ENCODE results near the gene BRWD1. TPM values are rescaled to one million over a fixed set of nuclear protein-coding genes. Genes with fewer than 3 reads are reported as not detected.
A peak's percentile ranks its signal among the peaks of the same experiment; 100 is the strongest.

BRWD1 gene
- total RNA-seq, 2 donors from 2014 or later, result 43.2 to 83.8 TPM

DNA sequence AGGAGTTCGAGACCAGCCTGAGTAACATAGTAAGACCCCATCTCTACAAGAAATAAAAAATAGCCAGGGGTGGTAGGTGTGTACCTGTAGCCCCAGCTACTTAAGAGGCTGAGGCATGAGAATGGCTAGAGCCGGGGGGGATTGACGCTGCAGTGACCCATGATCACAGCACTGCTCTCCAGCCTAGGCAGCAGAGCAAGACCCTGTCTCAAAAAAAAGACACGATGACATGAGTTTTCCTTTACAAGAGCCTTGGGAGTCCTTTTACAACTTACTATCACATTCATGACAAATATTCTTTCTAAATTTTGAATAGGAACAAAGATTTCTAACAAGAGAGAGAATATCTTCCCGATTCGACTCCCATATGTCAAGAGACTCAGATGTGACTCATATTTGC, 3.3 kb upstream of the BRWD1 start:
- TF ChIP-seq POLR2AphosphoS5 (IDR thresholded peaks at IDR 0.05) (no peak), POLR2A (IDR thresholded peaks at IDR 0.05) (no peak)
- TF ChIP-seq, protein P1, sequence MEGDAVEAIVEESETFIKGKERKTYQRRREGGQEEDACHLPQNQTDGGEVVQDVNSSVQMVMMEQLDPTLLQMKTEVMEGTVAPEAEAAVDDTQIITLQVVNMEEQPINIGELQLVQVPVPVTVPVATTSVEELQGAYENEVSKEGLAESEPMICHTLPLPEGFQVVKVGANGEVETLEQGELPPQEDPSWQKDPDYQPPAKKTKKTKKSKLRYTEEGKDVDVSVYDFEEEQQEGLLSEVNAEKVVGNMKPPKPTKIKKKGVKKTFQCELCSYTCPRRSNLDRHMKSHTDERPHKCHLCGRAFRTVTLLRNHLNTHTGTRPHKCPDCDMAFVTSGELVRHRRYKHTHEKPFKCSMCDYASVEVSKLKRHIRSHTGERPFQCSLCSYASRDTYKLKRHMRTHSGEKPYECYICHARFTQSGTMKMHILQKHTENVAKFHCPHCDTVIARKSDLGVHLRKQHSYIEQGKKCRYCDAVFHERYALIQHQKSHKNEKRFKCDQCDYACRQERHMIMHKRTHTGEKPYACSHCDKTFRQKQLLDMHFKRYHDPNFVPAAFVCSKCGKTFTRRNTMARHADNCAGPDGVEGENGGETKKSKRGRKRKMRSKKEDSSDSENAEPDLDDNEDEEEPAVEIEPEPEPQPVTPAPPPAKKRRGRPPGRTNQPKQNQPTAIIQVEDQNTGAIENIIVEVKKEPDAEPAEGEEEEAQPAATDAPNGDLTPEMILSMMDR (IDR thresholded peaks at IDR 0.05), result no peak
- Histone ChIP-seq H3K27ac (no peak overlapping the region), H3K9me3 (no peaks in the 10 kb centered on the region), H3K4me1 (replicated peaks) (peaks cover under 1% of the 10 kb centered on the region), H3K36me3 (no peaks in the 10 kb centered on the region), H3K4me3 (no peak overlapping the region), H3K27me3 (replicated peaks; ENCODE audit: insufficient read depth) (no peaks in the 10 kb centered on the region)
- no peak for DNase-seq (ENCODE audit: low spot score)
- intact Hi-C loops (cut with DNase I), result no loop called here
- 86% methylated on average over 6 of the region's 6 CpGs for WGBS

DNA sequence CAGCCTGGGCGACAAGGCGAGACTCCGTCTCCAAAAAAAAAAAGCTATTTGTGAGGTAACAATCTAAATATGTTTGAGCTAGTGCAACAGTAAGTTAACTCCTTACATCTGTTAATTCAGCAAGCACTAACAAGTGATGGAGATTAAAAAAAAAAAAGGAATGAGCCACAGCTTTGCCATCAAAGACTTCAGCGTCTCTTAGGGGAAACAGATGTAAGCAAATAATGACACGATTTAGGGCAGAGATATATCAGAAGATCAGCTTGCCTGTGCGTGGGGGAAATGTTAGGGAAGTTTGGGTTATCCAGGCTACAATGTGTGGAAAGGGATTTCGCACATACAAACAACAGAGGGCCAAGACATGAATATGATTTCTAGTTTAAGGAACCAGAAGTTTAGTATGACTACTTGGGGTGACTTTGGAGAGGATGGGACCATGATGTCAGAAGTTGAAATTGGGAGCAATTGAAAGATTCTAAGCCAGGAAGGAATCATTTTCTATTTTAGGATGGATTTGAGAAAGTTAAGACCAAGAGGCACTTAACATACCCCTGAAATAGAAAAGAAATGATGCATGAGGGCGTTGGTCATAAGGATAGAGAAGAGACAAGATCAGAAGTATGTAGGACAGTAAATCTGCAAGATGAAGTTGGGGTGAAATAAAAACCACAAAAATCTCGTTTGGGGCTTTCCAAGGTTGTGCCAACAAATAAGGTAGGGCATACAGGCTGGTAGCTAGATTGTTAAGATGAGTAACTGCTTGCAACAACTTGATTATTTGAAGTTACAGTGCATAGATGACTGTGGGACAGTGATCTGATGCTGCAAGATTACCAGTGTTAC, 2.4 kb upstream of the BRWD1 start:
- intact Hi-C loops (cut with DNase I), result loop anchor here (2.0 kb wide), 1 partner anchor 73 kb away; no protein-coding TSS in a partner anchor
- DNase-seq (ENCODE audit: low spot score), result no peak
- no peaks in the 10 kb centered on the region for H3K9me3 ChIP-seq
- peaks cover 4% of the 10 kb centered on the region for H3K4me1 ChIP-seq (replicated peaks)
- TF ChIP-seq POLR2A (IDR thresholded peaks at IDR 0.05) (no peak), POLR2AphosphoS5 (IDR thresholded peaks at IDR 0.05) (no peak)
- TF ChIP-seq, protein P1 (IDR thresholded peaks at IDR 0.05), result no peak
- H3K27me3 ChIP-seq (replicated peaks; ENCODE audit: insufficient read depth), result no peaks in the 10 kb centered on the region
- H3K27ac ChIP-seq, result no peak overlapping the region
- H3K4me3 ChIP-seq, result no peak overlapping the region
- 72% methylated on average over 9 of the region's 9 CpGs for WGBS
- no peaks in the 10 kb centered on the region for H3K36me3 ChIP-seq

DNA sequence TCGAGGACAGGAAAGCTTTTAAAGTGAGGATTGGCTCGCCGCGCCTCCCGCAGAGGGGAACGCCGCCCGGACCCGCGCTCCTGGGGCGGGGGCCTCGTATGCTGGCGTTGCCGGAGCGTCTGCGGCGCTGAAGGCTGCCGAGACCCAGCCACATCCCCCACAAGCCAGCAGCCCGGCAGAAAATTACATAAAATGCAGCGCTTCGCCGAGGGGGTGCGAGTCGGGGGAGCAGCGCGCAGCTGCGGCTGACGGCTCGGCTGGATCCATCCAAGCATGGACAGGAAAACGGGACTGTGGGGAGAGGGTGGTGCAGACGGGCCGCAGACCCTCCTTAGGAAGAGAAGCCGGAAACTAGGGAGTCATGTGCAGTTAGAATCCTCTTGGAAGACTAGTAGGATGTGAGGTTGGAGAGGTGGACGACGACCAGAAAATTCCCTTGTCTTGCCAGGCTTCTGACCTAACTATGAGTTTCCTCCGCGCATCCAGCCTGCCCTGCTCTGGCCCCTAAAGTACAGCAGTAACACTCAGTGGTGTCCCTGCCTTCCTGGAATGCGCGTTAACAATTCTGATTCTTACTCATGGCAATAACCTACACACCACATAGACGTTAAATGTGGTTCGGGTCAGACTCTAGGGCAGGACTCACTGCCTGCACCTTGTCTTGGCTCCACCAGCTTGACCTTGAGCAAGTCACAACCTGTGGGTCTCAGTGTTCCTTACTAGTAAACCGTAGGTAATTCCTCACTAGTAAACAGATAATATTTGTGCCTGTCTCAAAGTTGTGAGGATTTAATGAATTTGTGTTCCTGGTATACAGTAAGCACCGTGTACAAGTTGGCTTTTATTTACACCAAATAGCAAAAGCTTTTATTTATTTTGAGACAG, 953 bp upstream of the BRWD1 start:
- Histone ChIP-seq H3K9me3 (no peaks in the 10 kb centered on the region), H3K27me3 (replicated peaks; ENCODE audit: insufficient read depth) (no peaks in the 10 kb centered on the region), H3K4me1 (replicated peaks) (peaks cover 4% of the 10 kb centered on the region), H3K4me3 (peak overlapping the region; percentile 77 to 93), H3K36me3 (no peaks in the 10 kb centered on the region), H3K27ac (peak overlapping the region; percentile 95 to 96)
- DNase-seq (ENCODE audit: low spot score), result peak; percentile 39
- 2% methylated on average over 41 of the region's 43 CpGs for WGBS
- intact Hi-C loops (cut with DNase I), result loop anchor here (2.0 to 5.0 kb wide), 2 partner anchors 74 to 133 kb away; partner anchors contain the start of gene LCA5L
- TF ChIP-seq POLR2AphosphoS5 (IDR thresholded peaks at IDR 0.05) (peak; percentile 15), POLR2A (IDR thresholded peaks at IDR 0.05) (no peak)

DNA sequence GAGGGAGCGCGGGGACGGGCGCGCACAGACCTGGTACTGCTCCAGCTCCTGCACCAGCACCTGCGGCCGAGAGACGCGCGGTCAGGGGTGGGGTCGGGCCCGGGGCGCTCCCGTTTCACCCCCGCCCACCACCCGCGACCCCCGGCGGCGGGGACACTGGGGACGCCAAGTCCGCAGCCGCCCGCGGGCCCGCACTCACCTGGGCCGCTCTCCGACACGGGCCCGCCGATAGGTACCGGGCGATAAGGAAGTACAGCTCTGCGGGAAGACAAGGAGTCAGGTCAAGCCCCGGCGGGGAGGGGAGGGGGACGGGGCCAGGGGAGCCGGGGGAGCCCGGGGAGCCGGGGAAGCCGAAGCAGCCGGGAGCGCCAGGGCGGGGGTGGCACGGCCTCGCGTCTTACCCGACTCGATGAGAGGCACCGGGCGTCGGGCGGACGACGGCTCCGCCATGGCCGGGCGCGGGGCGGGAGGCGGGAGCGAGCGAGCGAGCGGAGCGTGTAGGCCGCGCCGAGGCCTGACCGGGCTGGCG, 326 bp downstream of the BRWD1 start:
- intact Hi-C loops (cut with DNase I), result loop anchor here (2.0 to 5.0 kb wide), 2 partner anchors 36 to 134 kb away; partner anchors contain the start of genes HMGN1 and LCA5L
- Histone ChIP-seq H3K27me3 (replicated peaks; ENCODE audit: insufficient read depth) (no peaks in the 10 kb centered on the region), H3K27ac (peak overlapping the region; percentile 95 to 96), H3K9me3 (no peaks in the 10 kb centered on the region), H3K4me1 (replicated peaks) (peaks cover 4% of the 10 kb centered on the region), H3K4me3 (peak overlapping the region; percentile 77 to 93), H3K36me3 (no peaks in the 10 kb centered on the region)
- TF ChIP-seq POLR2A (IDR thresholded peaks at IDR 0.05) (no peak), POLR2AphosphoS5 (IDR thresholded peaks at IDR 0.05) (no peak)
- TF ChIP-seq, protein P1 (IDR thresholded peaks at IDR 0.05), result no peak
- DNase-seq (ENCODE audit: low spot score), result peak; percentile 51
- 0% methylated on average over 33 of the region's 71 CpGs for WGBS
